Renal cortex interstitium (tissue), 11 donors: ENCODE results near the gene EFNA5. TPM values are rescaled to one million over a fixed set of nuclear protein-coding genes. Genes with fewer than 3 reads are reported as not detected.
A peak's percentile ranks its signal among the peaks of the same experiment; 100 is the strongest.

Experiments
- DNase-seq, 11 donors: peaks; one replicate each; pipeline ENCODE4 v3.0.0-alpha.2; 2013; ENCODE audit warnings: low read depth in 9 of 11, low spot score in 4 of 11; ENCODE audit errors: extremely low read depth in 1 of 11
- polyA plus RNA-seq, 3 donors: library from polyadenylated mRNA; unstranded; fragments of 120-200 nt; gene quantifications; one replicate each; pipeline ENCODE4 v1.2.1, GENCODE V29; 2013; ENCODE audit not compliant: insufficient read length in 3 of 3

EFNA5 gene
- polyA plus RNA-seq, 3 donors: 23.8 to 30.3 (median 28.2) TPM

GRCh38 chr5:107539726-107540330 lies 130.9 kb downstream of the EFNA5 start:
- no peak for DNase-seq

DNA sequence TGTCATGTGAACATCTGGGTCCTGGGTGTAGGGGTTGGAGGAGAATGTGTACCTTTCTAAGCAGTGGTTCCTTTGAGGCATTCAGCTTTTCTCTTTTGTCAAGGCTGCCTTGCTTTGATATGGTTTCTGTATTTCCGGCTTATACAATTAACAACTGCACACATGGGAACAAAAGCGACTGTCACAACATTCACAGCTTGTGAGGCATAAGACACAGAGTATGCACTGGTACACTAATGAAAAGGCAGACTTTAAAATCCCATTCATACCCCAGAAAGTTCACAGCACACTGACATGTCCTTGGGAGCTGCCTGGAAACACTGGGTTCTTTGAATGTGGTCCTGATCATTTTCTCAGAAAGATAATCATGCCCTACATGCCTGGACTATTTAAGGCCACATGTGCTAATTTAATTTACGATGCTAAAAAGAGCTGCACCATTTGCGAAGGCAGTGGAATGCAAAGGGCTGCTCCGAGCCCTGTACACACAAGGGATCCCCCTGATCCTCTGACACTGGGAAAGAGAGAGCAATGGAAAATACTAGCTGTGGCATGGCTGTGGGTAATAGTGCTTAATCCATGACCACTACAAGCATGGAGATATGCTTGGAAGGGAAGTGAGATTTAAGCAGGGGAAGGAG lies 131.8 kb downstream of the EFNA5 start:
- no peak for DNase-seq

GRCh38 chr5:107538331-107538730 lies 132.4 kb downstream of the EFNA5 start:
- no peak for DNase-seq

- DNase-seq: no peak
Measured at GRCh38 chr5:107535849-107536248, 134.9 kb downstream of the EFNA5 start.

DNA sequence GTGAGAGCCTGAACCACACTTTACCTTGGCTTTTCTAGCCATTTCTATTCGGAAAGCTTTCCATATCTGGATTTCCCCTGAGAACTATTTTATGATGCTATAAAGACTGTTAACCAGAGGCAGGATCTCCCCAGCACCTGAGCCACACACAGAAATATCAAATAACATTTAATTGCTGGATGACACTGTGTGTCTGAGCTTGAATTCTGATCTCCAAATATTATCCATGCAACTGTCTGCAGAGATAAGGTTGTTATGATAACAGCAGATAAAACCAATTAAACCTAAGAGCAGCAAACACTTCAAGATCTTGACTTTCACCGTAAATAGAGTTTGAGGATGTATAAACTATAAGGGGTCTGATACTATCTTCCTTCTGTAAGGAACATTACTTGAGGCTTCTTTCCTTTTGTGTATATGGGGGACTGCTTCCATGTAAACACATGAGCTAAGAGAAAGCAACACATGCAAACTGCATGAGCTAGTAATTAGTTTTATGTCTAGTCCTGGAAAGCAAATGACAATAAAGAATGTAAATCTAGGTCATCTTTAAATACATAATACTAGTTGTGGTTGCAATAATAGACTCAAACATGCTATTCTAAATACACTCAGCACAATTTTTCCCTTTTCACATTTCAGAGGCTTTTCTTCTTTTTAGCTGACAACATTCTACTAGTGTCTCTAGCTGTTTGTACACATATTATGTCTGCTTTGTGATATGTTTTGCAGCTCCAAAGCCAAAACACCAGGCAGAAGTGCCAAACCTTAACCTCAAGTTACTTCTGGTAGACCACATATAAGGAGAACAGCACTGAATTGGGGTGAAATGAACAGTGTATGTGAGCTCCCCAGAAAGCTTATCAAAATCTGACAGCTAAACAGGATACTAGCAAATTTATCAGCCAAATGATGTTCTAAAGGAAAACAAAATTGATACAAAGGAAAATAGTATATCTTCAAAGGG lies 136.5 kb downstream of the EFNA5 start:
- DNase-seq: no peak

DNA sequence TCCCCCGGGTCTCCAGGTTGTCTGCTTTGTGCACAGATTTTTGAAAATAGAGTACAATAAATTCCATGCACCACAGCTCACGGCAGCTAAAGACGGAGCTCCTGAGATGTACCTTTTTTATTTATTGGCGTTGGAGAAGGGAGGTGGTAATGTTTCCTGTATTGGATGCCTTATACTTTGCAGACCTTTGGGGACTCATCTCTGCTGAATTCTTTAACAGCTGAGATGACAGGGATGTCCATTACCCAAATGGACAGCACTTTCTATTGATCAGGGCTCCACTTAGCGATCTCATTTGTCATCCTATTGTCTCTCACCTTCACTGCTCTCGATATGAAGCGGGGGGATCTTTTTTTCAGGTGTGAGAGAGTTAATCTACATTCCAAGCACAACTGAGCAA lies 137.8 kb downstream of the EFNA5 start:
- no peak for DNase-seq

DNA sequence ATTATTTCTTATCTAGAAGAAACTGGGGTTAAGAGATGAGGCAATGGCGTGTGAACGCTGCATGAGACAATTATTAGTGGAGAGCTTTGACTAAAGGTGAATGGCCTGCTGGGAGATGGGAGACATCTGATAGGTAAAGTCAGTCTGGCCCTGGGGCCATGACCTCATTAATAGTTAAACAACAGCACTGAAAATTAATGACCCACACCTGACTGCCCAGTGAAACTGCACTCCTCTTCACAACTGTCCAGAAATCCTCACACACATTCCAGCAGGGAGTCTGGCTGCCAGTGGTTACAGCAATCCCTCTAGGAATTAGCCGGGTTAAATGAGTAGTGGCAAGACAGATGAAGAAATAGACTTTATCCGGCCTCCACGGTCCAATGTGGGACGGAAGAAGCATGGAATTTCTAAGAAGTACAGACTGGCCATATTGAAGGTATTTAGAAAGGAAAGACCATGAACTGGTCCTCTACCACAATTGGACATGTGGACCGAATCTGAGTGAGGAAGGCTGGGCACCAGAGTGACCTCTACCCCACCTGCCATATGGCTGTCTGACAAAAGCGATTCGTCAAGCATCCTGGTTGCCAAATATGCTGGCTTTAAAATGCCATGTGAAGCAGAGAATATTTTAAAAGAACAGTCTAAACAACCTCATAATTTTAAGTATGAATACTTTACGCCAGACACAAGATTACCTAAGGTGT lies 138.4 kb downstream of the EFNA5 start:
- peak in 10 of 11 donors; percentile 45 to 78 (median 60) for DNase-seq

- no peak for DNase-seq
Measured at GRCh38 chr5:107531308-107531707, 139.4 kb downstream of the EFNA5 start.

- DNase-seq: no peak
Measured at GRCh38 chr5:107529618-107530017, 141.1 kb downstream of the EFNA5 start.

DNA sequence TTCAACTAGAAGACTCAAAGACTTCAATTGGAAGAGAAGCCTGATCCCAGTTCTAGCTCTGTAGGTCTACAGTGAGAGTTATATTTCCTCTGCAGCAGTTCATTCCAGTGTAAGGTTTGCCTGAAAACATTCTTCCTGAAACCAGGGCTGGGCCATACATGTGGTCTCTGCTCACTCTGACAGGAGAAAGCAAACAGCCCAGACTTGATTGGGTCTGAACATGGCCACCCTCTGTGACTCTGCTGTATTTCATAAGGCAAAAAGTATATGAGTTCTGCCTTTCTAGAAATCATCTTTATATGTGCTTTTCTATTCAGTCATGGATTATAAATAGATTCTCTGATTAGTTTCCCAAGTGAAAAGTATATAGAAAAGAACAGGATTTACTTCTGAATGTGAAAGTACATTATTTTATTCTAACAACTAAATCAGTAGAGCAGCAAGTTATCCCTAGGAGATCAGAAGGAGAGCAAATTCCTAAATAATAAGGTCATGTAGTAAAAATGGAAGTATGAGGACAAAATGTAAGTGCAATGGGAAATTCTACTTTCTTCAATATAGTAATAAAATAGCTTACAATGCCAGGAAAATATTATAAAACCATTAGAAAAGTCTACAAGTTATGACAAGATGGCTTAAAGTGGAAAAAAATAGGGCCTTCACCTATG lies 144.3 kb downstream of the EFNA5 start:
- DNase-seq: no peak

DNA sequence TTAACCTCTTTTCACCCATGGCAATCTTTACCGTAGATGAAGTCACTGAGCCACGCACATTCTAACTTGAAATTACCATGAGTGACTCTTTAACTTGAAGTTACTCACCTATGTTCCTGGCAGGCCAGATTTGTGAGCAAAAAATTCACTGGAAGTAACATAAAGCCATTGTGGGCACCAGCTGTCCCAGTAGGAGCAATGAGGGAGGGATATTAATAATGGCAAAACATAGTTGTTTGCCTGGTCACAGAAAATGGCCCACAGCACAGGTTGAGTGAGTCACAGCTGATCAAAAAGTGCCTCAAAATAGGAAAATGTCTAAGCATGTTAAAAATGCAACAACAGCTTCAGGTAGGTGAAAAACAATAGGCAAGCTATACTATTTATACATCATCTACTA lies 146.6 kb downstream of the EFNA5 start:
- DNase-seq: no peak

GRCh38 chr5:107523029-107523680 lies 147.6 kb downstream of the EFNA5 start:
- DNase-seq: no peak

GRCh38 chr5:107522456-107522855 lies 148.3 kb downstream of the EFNA5 start:
- no peak for DNase-seq

DNA sequence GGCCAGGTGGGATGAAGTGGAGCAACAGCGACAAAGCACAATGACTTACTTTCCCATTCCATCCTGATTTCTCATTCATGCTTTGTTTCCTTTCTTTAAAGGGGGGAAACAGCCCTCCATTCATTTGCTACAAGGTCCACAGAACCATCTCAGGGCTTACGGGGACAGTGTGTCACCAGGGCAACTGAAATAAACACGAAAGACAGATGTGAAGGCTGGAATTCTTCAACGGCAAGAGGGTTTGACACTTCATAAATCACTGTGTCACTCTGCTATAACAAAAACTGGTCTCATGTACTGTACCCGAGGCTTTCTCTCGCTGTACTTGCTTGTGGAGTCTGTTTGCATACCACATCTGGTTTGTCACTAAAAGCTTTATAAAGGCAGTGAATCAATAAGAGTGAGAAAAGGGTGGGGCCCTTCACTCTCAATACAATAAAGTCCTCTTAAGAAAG lies 150.8 kb downstream of the EFNA5 start:
- peak in 5 of 11 donors; percentile 41 to 73 (median 54) for DNase-seq

GRCh38 chr5:107518616-107519015 lies 152.1 kb downstream of the EFNA5 start:
- no peak for DNase-seq

- DNase-seq: no peak
Measured at GRCh38 chr5:107518190-107518589, 152.5 kb downstream of the EFNA5 start.

DNA sequence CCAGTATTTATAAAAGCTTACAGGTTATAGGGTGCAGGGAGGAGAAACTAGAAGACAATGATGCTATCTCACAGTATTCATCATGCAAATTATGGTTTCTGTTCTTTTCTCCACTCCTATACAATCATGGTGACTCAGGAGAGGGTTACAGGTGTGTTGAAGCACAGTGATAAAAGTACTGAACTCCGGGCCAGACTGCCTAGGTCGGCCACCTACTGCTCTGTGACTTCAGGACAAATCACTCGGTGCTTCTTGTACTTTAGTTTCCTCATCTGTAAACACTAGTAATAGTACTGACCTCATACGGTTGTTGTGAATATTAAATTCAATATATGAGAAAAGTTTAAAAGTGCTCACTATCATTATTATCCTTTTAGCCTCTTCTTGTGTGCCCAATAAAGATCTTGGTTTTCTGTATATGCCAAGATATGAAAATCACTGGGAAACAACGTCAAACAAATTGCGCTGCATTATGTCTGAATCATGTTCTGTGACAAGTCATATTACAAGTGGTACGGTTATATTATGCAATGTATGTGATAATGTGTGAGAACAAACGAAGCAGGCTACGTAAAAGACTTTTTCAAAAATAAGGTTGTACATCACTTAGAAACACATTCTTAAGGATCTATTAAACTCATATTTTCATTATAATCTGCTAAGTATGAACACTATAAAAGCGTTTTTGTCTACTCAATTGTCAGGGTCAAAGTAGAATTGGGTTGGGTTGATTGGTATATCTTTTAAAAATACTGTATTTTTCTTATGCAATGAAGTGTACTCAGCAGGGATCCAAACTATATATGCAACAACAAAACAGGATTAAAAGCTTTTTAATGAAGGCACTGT lies 153.3 kb downstream of the EFNA5 start:
- DNase-seq: no peak
